GM19328 (cell line): ENCODE data around the gene PRICKLE3.
A peak's percentile ranks its signal among the peaks of the same experiment; 100 is the strongest.
"Not testable (repeated sequence)": the region's sequence is repeated elsewhere in the genome, so short reads cannot be mapped to it uniquely, and the experiment has no call there.

ENCODE experiments used
- ATAC-seq: cut with Tn5 transposase; IDR thresholded peaks from one replicate; pipeline ENCODE4 v1.9.1; 2021; ENCODE audit warnings: mild to moderate bottlenecking, moderate library complexity; ENCODE audit not compliant: unreplicated experiment

Gene PRICKLE3

DNA sequence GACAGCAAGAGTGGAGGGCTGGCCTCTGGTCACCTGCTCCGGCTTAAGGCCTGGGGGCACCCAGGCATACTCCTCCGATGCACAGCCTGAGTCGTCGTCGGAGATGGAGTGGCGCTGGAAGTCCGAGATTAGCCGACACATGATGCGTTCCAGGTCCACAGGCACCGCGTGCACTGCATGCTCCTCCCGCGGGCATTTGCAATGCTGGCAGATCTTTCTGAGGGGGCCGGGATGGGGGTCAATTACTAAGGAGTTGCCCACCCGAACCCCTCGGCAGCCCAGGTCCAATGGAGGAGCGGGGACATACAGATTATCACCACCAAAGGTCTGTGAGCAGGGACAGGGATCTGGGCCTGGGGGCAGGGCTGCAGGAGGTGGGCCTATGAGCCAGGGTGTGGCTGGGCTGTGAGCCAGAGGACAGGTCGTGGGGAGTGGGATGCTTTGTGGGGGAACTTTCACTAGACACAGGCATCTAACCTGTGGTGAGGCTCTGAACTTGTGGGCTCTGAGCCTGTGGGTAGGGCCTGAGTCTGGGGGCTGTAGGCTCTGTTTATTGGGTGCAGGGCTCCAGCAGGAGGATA, 2.4 kb downstream of the PRICKLE3 start:
- no peak for ATAC-seq

- ATAC-seq = no peak
These were observed 6.8 kb downstream of the PRICKLE3 start for GRCh38 chrX:49179358-49179757.

- ATAC-seq = no peak
These were observed 7.6 kb downstream of the PRICKLE3 start for GRCh38 chrX:49178537-49178936.

- no peak for ATAC-seq
These were observed 8.2 kb downstream of the PRICKLE3 start for GRCh38 chrX:49177873-49178480.

DNA sequence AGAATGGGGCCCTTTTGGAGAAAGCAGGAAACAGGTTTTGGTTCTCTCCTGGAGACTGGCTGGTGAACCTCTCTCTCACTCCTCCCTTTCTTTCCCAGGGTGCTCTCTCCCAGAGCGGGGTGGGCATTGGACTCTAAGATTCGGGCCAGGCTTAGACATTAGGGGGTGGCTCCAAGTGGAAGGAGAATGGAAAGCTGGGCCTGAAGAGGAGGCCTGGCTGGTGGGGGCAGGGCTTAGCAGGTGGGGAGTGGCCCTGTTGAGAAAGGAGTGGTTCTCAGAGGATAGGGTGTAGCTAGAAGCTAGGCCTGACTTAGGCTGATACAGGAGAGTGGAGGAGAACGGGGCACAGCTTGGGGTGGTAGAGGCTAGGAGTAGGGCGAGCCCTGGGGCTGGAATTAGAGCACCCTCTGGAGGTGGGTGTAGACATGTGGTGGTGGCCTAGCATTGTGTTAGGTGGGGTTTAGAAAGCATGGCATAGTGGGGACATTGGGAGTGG, 8.8 kb downstream of the PRICKLE3 start:
- no peak for ATAC-seq

DNA sequence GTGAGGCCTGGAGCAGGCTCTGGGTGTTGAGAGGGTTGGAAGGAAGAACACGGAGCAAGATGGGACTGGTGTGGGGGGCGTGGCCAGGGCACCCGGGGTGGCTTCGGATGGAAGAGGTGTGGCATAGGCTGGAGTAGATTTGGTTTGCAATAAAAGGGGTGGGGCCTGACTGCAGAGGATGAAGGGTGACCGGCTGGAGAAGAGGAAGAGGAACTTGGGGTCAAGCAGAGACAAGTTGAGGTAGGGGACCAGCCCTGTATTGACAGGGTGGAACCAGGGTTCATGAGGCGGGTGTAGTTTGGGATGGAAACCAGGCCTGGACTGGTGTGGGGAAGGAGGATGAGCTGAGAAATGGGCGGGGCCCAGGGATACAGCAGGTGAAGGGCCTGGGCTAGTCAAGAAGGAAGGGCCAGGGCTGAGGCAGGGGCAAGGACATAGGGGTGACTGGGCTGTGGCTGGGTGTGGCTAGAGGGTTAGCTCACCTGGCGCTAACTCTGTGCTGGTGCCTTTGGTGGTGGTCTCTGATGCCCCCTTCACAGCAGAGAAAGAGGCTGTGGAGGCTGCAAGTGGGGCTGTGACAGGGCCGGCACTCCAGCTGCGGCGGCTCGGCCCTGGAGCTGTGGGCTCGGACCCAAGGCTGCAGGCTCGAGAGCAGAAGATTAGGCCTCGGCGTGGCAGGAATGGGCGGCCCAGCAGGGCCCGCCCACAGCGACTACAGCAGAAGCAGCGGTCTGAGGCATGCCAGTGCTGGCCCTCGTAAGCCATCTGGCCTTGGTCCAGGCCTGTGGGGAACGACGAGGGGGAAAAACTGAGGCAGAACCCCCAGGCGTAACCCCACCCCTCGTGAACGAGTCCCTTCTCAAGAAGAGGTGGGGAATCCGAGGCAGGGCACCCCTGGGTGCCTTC, 9.5 kb downstream of the PRICKLE3 start:
- ATAC-seq = no peak

GRCh38 chrX:49175435-49176274, 10.5 kb downstream of the PRICKLE3 start:
- ATAC-seq = no peak

DNA sequence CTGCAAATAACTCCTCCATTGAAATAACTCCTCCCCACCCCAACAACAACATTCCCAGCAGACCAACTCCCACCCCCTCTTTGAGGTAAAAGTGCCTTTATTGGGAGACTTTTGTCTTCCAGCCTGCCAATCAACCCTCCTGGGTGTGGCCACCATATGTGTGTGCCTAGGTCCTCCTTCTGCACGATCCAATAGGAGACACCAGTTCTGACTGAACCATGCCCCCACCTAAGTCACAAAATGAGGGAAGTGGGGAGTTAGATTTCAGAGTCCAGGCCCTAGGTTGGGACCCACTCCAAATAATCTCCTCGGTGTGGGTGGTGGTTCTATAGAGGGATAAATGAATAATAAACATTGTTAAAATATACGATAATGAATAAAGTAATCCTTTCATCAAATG, 11.4 kb downstream of the PRICKLE3 start:
- no peak for ATAC-seq

DNA sequence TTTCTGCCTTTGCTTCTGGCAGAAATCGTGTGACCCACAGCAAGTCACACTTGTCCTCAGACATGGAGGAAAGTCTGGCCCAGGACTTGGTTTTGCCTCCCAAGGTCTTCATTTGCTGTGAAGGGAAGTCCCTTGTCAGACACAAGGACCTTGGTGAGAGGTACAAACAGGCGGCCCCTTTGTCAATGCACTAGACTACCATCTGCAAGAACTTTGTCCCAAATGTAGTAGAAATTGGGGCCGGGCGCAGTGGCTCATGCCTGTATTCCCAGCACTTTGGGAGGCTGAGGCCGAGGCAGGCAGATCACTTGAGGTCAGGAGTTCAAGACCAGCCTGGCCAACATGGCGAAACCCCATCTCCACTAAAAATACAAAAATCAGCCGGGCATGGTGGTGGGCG, 12.6 kb downstream of the PRICKLE3 start:
- not testable (repeated sequence) for ATAC-seq

DNA sequence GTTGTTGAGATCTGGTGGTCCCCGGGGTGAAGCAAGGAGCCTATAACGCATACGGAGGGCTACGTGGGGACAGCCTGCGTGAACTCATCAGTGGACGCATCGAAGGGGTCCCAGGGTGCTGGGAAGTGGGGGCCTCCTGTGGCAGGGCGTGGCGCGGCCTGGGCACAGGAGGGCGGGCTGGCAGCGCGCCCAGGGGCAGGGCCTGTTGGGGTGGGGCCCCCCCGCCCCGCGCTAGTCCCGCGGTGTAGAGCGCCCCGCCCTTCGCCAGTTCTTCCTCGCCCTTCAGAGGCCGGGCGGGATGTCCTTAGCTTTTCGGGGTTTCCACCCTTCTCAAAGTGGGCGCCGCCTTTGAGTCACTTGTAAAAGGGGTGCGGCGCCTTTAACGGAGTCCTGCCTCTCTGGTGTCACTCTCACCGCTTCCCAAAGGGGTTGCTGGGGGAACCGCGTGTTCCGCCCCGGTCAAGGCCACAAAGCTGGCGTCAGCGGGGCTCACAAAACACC, 13.8 kb downstream of the PRICKLE3 start:
- peak; percentile 66 for ATAC-seq

DNA sequence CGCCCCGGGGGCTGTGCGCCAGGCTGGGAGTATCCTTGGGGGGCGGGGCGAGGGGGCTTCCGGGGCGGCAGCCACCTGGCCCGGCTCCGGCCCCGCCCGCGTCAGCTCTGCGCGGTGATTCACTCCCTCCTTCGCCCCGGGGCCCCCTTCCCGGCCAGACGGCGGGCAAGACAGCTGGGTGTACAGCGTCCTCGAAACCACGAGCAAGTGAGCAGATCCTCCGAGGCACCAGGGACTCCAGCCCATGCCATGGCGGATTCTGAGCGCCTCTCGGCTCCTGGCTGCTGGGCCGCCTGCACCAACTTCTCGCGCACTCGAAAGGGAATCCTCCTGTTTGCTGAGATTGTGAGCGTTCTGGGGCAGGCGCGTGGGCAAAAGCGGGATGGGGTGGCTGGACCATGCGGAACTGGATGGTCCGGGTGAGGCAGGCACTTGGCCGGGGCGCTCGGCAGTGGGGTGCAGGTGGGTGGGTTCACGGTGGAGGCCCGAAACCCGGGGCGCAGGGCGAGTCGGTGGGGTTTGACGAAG, 14.4 kb downstream of the PRICKLE3 start, which contains the start of gene PLP2:
Gene PLP2 (plus strand): TSS at position 147 of the 528 bp plus-strand sequence. CDS start 103 bp downstream, at position 250.
- ATAC-seq = peak; percentile 18

DNA sequence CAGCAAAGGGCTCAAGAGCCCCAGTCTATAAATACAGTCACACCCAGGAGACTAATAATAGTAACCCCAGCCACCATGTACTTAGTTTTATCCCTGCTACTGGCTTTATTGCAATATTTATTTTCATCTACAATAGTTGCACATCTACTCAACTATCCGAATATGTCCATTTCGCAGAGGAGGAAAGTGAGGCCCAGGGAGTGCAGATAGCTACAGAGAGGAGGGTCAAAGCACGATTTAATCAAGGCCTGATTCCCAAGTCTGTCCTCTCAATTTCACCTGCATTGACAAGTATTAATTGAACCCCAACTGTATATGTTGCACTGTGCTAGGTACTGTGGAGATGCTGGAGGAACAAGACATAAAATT, 18.4 kb downstream of the PRICKLE3 start:
- ATAC-seq = no peak

DNA sequence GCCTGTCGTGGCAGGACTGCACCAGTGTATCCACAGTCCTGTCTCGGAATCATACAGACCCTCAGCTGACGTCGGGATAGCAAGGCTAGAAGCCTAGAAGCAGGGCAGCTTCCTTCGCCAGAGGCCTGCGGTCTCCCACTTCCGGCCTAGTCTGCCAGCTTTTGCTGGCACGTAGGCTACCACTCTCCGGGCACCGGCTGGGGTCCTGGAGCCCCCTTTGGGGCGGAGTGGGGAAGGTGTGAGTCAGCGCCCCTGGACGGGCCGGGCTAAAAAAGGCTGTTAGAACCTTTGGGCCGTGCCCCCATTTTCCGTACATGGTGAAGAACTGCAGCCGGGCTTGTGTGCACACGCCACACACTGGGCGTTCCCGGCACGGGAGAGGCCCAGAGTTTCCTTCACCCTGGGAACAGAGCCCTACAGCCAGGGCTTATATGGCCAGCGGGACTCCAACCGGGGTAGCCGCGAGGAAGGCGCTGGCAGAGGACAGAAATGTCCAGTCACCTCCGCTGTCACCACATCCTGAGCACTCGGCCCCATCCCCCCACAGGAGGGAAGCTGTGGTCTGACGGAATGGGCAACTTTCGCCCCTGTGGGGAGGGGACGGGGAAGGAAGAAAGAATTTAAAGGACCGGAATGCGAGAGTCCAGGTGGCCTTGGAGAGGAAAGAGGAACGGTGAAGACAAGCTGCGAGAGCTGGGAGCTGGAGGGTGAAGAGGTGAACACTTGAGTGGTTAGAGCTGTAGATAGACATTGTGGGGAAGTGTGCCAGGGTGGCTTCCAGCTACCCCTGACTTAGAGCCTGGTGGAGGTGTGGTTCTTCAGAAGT, 19.0 kb downstream of the PRICKLE3 start:
- no peak for ATAC-seq

- no peak for ATAC-seq
These were observed 20.0 kb downstream of the PRICKLE3 start for GRCh38 chrX:49165901-49166881.

DNA sequence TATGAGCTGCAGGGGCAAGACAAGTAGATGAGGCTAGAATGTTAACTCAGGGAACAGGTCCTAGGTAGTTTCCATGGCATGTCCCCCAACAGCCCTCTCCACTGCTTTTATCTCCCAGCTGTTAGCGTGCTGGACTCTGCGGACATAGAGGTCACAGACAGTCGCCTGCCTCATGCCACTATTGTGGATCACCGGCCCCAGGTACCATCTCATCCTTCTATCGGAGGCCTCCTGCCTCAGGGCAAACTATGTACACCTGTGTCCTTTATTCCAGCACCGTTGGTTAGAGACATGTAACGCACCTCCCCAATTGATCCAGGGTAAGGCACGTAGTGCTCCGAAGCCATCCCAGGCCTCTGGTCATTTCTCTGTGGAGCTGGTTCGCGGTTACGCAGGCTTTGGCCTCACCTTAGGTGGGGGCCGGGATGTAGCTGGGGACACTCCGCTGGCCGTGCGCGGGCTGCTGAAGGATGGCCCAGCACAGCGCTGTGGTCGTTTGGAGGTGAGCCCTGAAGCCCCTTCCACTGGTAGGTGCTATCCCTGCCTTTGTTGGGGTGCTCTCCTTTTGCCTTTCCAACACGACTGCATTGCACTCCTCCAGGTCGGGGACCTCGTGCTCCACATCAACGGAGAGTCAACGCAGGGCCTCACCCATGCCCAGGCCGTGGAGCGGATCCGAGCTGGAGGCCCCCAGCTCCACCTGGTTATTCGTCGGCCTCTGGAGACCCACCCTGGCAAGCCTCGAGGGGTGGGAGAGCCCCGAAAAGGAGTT, 21.4 kb downstream of the PRICKLE3 start:
- ATAC-seq = no peak

GRCh38 chrX:49163555-49164419, 22.4 kb downstream of the PRICKLE3 start:
- peak; percentile 71 for ATAC-seq

DNA sequence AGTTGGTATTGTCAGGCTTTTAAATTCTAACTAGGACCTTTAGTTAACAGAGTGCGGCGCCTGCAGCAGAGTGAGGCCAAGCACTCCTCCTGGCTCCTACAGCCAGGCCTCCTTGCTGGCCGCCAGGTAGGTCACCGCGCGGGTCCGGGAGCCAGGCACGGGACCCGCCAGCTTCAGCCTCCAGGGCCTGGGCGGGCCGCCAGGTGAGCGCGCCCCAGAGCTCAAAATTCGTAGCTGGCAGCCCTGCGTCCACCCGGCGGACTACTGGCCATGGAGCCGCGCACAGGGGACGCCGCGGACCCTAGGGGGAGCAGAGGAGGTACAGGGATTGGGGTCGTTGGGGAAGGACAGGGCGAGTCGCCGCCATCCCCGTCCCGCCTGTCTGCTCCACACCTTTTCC, 23.6 kb downstream of the PRICKLE3 start, which contains the start of gene MAGIX:
Gene MAGIX (plus strand): TSS at position 139 of the 400 bp plus-strand sequence. CDS start 132 bp downstream, at position 271.
- ATAC-seq = no peak
